Prostate gland (tissue), 2 donors: ENCODE measurements around the gene ADAMTS2. TPM values are rescaled to one million over a fixed set of nuclear protein-coding genes. Genes with fewer than 3 reads are reported as not detected.

Source experiments
- DNase-seq: peaks from one replicate; pipeline ENCODE4 v3.0.0-alpha.2; 2019; ENCODE audit warnings: low spot score
- H3K27ac ChIP-seq, 2 donors: fragments of 200-600 bp; sonication (generic); 2 replicates each; pipeline ENCODE4 v1.5.1; 2017 to 2019
- H3K27me3 ChIP-seq: fragments of 200-600 bp; sonication (generic); replicated peaks from 2 replicates; pipeline ENCODE4 v1.5.1; 2019; ENCODE audit not compliant: insufficient read depth
- H3K36me3 ChIP-seq, 2 donors: fragments of 200-600 bp; sonication (generic); 1 replicate in 1 of 2; 2 replicates in 1 of 2; pipeline versions ENCODE4 v1.5.1 to v1.8.1; 2017 to 2019
- H3K4me1 ChIP-seq: fragments of 200-600 bp; sonication (generic); replicated peaks from 2 replicates; pipeline ENCODE4 v1.5.1; 2019
- H3K4me3 ChIP-seq, 2 donors: fragments of 200-600 bp; sonication (generic); 2 replicates each; pipeline ENCODE4 v1.5.1; 2017 to 2019
- H3K9me3 ChIP-seq: fragments of 200-600 bp; sonication (generic); 2 replicates; pipeline ENCODE4 v1.5.1; 2017
- CTCF ChIP-seq, 4 experiments: fragments of 200-600 bp in 2 of 4; fragments of 450-650 bp in 2 of 4; sonication (generic) in 2 of 4; IDR thresholded peaks; 1 replicate in 3 of 4; 2 replicates in 1 of 4; pipeline ENCODE4 v1.5.1; 2016 to 2019; ENCODE audit warnings: antibody characterized with exemption in 4 of 4, mild to moderate bottlenecking in 2 of 4, moderate library complexity in 2 of 4
- POLR2A ChIP-seq: fragments of 450-650 bp; IDR thresholded peaks from one replicate; pipeline ENCODE4 v1.6.1; 2016; ENCODE audit warnings: antibody characterized with exemption, mild to moderate bottlenecking
- POLR2AphosphoS5 ChIP-seq: sonication (generic); formaldehyde crosslinking; IDR thresholded peaks from one replicate; pipeline ENCODE4 v1.6.1; 2017; ENCODE audit warnings: antibody characterized with exemption
- WGBS: methylation state at CpG from one replicate; pipeline ENCODE4 v1.1.5; 2018; 5-methylcytosine and 5-hydroxymethylcytosine counted together
- intact Hi-C: fragments of 100-400 bp; cut with DNase I; formaldehyde crosslinking; loops from one replicate; pipeline ENCODE4 v1.14.2; 2022
- total RNA-seq, 2 donors: library from RNA; depleted of rRNA; stranded (reverse); fragments of >200 nt; gene quantifications; one replicate each; pipeline ENCODE4 v1.1.0, GENCODE V29; 2016

The ADAMTS2 gene
- total RNA-seq, 2 donors from 2014 or later, result 2.0 to 20.3 TPM

- DNase-seq, result no peak
- intact Hi-C loops, result loop anchor here (2.0 kb wide), 1 partner anchor 48 kb away; no protein-coding TSS in a partner anchor
- H3K9me3 ChIP-seq, result no peaks in the 10 kb centered on the region
- no peak for TF ChIP-seq CTCF (IDR thresholded peaks at IDR 0.05)
- no peak for TF ChIP-seq POLR2A
- TF ChIP-seq POLR2AphosphoS5, result no peak
- no peaks in the 10 kb centered on the region for H3K4me1 ChIP-seq
- H3K27ac ChIP-seq, result no peak overlapping the region
- H3K27me3 ChIP-seq, result peaks cover 4% of the 10 kb centered on the region
- H3K36me3 ChIP-seq, result no peaks in the 10 kb centered on the region
- WGBS, result 64% methylated on average over 13 of the region's 17 CpGs
- no peak overlapping the region for H3K4me3 ChIP-seq
Measured at GRCh38 chr5:179267071-179267670, 78.1 kb downstream of the ADAMTS2 start.

GRCh38 chr5:179266291-179267070 lies 78.8 kb downstream of the ADAMTS2 start:
- H3K4me1 ChIP-seq, result no peaks in the 10 kb centered on the region
- TF ChIP-seq CTCF (IDR thresholded peaks at IDR 0.05) (no peak), POLR2AphosphoS5 (no peak), POLR2A (no peak)
- DNase-seq, result no peak
- H3K4me3 ChIP-seq, result no peak overlapping the region
- no peaks in the 10 kb centered on the region for H3K9me3 ChIP-seq
- 75% methylated on average over 13 of the region's 13 CpGs for WGBS
- intact Hi-C loops, result loop anchor here (2.0 kb wide), 1 partner anchor 48 kb away; no protein-coding TSS in a partner anchor
- no peaks in the 10 kb centered on the region for H3K36me3 ChIP-seq
- peaks cover 4% of the 10 kb centered on the region for H3K27me3 ChIP-seq
- H3K27ac ChIP-seq, result peak overlapping the region; percentile 31 to 61

DNA sequence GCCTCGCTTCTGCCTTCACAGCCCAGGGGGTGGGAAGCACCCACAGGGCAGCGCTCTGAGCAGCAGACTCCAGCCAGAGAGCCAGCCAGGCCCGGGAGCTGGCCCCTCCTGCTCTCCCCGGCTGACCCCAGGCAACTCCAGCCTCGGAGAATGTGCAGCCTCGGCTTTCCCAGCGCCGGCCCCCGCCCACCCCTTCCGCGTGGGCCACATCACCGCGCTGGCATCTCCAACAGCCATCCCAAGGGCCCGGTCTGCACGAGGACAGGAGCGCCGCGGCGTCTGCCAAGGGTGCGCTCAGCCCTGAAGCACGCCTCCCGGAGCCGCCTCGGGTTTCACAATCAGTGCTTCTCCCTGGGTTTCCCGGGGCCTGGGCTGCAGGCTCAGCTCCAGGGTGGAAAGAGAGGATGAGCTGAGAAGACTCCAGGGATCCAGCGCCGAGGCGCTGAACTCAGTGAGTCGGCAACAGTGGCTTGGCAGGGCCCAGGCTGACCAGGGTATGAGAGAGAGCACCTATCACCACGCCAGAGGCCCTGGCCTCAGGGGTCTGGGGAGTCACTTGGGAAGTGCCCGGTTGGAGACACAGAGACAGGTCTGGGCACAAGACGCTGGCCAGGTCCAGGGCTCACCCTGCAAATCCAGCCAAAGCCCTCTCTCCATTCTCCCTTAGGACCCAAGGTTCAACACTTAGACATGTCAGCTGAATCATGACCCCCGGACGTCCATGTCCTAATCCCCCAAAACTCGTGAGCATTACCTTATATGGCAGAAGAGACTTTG lies 79.6 kb downstream of the ADAMTS2 start:
- H3K27ac ChIP-seq, result peak overlapping the region; percentile 31 to 61
- H3K27me3 ChIP-seq, result peaks cover 4% of the 10 kb centered on the region
- H3K9me3 ChIP-seq, result no peaks in the 10 kb centered on the region
- TF ChIP-seq POLR2AphosphoS5 (peak; percentile 51), POLR2A (no peak)
- intact Hi-C loops, result loop anchor here (2.0 kb wide), 1 partner anchor 49 kb away; no protein-coding TSS in a partner anchor
- 12% methylated on average over 31 of the region's 35 CpGs for WGBS
- peak; percentile 28 for DNase-seq
- no peaks in the 10 kb centered on the region for H3K4me1 ChIP-seq
- H3K4me3 ChIP-seq, result no peak overlapping the region
- no peaks in the 10 kb centered on the region for H3K36me3 ChIP-seq

- intact Hi-C loops, result no loop called here
- H3K36me3 ChIP-seq, result no peaks in the 10 kb centered on the region
- no peaks in the 10 kb centered on the region for H3K9me3 ChIP-seq
- no peak for DNase-seq
- H3K27me3 ChIP-seq, result peaks cover 4% of the 10 kb centered on the region
- H3K27ac ChIP-seq, result peak overlapping the region in 1 of 2 donors; percentile 31
- H3K4me1 ChIP-seq, result no peaks in the 10 kb centered on the region
- 42% methylated on average over 22 of the region's 24 CpGs for WGBS
- TF ChIP-seq POLR2A (no peak), CTCF (IDR thresholded peaks at IDR 0.05) (no peak), POLR2AphosphoS5 (no peak)
- no peak overlapping the region for H3K4me3 ChIP-seq
Measured at GRCh38 chr5:179264783-179265513, 80.3 kb downstream of the ADAMTS2 start.
